Vagina (tissue), 2 donors: ENCODE measurements around the gene ZNF488. TPM values are rescaled to one million over a fixed set of nuclear protein-coding genes. Genes with fewer than 3 reads are reported as not detected.

ENCODE experiments used
- DNase-seq, 2 donors: peaks; one replicate each; pipeline ENCODE4 v3.0.0-alpha.2; 2017; ENCODE audit errors: extremely low spot score in 2 of 2
- H3K27ac ChIP-seq: fragments of 200-600 bp; sonication (generic); one replicate; pipeline ENCODE4 v1.5.1; 2019
- H3K27me3 ChIP-seq: fragments of 200-600 bp; sonication (generic); one replicate; pipeline ENCODE4 v1.5.1; 2019
- H3K36me3 ChIP-seq, 2 donors: fragments of 200-600 bp; sonication (generic); one replicate each; pipeline ENCODE4 v1.5.1; 2017 to 2019
- H3K4me1 ChIP-seq: fragments of 200-600 bp; sonication (generic); one replicate; pipeline ENCODE4 v1.5.1; 2019
- H3K4me3 ChIP-seq, 2 donors: fragments of 200-600 bp; sonication (generic); 1 replicate in 1 of 2; 2 replicates in 1 of 2; pipeline ENCODE4 v1.5.1; 2016 to 2019
- H3K9me3 ChIP-seq: fragments of 200-600 bp; sonication (generic); one replicate; pipeline ENCODE4 v1.5.1; 2019
- POLR2A ChIP-seq, 2 donors: fragments of 450-650 bp; IDR thresholded peaks; one replicate each; pipeline ENCODE4 v1.6.1; 2017; ENCODE audit warnings: antibody characterized with exemption in 2 of 2, mild to moderate bottlenecking in 2 of 2, moderate library complexity in 2 of 2
- POLR2AphosphoS5 ChIP-seq, 2 donors: sonication (generic); formaldehyde crosslinking; IDR thresholded peaks; one replicate each; pipeline ENCODE4 v1.9.0; 2017; ENCODE audit warnings: antibody characterized with exemption in 2 of 2, mild to moderate bottlenecking in 2 of 2, low read depth in 1 of 2; ENCODE audit not compliant: insufficient read depth in 1 of 2
- intact Hi-C: fragments of 100-400 bp; cut with DNase I; formaldehyde crosslinking; loops from one replicate; pipeline ENCODE4 v1.15.1; 2023
- total RNA-seq: library from RNA; depleted of rRNA; stranded (reverse); fragments of >200 nt; gene quantifications from one replicate; pipeline ENCODE4 v1.2.3, GENCODE V29; 2016
- TF ChIP-seq, protein P1 (sequence below), 3 experiments: fragments of 450-650 bp in 2 of 3; fragments of 200-600 bp in 1 of 3; sonication (generic) in 1 of 3; IDR thresholded peaks; one replicate each; pipeline ENCODE4 v1.5.1; 2017 to 2019; ENCODE audit warnings: antibody characterized with exemption in 3 of 3, mild to moderate bottlenecking in 2 of 3, moderate library complexity in 2 of 3

The ZNF488 gene
- total RNA-seq, 1 donor from 2014 or later: not detected

GRCh38 chr10:47335906-47336305, 48.2 kb downstream of the ZNF488 start:
- DNase-seq: no peak
- no peaks in the 10 kb centered on the region for H3K9me3 ChIP-seq
- H3K4me1 ChIP-seq: no peaks in the 10 kb centered on the region
- no peaks in the 10 kb centered on the region for H3K36me3 ChIP-seq
- no peak overlapping the region for H3K4me3 ChIP-seq
- no peaks in the 10 kb centered on the region for H3K27me3 ChIP-seq
- no peak for TF ChIP-seq POLR2AphosphoS5 (IDR thresholded peaks at IDR 0.05; ENCODE audit: insufficient read depth in 1 of 2, low read depth in 1 of 2)
- TF ChIP-seq POLR2A (IDR thresholded peaks at IDR 0.05): no peak
- TF ChIP-seq, protein P1, sequence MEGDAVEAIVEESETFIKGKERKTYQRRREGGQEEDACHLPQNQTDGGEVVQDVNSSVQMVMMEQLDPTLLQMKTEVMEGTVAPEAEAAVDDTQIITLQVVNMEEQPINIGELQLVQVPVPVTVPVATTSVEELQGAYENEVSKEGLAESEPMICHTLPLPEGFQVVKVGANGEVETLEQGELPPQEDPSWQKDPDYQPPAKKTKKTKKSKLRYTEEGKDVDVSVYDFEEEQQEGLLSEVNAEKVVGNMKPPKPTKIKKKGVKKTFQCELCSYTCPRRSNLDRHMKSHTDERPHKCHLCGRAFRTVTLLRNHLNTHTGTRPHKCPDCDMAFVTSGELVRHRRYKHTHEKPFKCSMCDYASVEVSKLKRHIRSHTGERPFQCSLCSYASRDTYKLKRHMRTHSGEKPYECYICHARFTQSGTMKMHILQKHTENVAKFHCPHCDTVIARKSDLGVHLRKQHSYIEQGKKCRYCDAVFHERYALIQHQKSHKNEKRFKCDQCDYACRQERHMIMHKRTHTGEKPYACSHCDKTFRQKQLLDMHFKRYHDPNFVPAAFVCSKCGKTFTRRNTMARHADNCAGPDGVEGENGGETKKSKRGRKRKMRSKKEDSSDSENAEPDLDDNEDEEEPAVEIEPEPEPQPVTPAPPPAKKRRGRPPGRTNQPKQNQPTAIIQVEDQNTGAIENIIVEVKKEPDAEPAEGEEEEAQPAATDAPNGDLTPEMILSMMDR (IDR thresholded peaks at IDR 0.05): no peak
- intact Hi-C loops: no loop called here
- no peak overlapping the region for H3K27ac ChIP-seq

DNA sequence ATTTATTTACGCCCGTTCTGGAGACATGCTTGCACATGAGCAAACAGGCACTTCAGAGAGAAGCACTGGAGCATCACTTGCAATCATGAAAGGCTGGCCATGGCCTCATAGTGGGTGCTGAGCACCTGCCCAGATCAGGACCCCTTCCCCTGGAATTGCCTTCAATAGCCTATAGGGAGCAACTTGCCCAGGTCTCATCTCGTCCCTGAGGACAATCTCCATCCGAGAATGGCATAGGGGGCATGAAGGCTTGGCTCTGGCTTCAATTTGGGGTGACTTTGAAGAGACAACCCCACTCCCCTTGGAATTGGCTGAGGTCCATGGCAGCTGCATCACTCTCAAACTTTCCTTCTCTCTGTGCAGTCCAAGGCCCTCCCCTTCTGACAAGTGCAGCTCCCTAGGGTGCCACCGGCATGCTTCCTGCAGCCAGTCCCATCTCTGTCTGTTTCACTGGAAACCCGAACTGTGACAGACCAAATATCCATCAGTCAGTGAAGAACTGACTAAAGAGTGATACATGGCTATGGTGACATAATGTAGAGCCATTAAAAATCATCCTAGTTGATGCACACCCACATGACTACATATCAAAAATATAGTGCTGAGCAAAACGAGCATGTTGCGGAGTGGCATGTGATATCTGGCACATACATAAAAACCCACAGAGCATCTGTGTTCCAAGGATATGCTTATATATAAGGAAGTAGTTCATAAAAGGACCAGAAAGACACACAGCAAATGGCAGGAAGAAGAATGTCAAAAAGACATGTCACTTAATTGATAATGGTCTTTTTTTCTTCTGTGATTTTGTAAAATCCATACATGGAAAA, 49.4 kb downstream of the ZNF488 start:
- intact Hi-C loops: no loop called here
- Histone ChIP-seq H3K4me1 (no peaks in the 10 kb centered on the region), H3K9me3 (no peaks in the 10 kb centered on the region), H3K36me3 (no peaks in the 10 kb centered on the region), H3K27me3 (no peaks in the 10 kb centered on the region), H3K27ac (no peak overlapping the region), H3K4me3 (no peak overlapping the region)
- TF ChIP-seq, protein P1 (IDR thresholded peaks at IDR 0.05): no peak
- TF ChIP-seq POLR2AphosphoS5 (IDR thresholded peaks at IDR 0.05; ENCODE audit: insufficient read depth in 1 of 2, low read depth in 1 of 2) (no peak), POLR2A (IDR thresholded peaks at IDR 0.05) (no peak)
- no peak for DNase-seq

GRCh38 chr10:47333532-47333931, 50.6 kb downstream of the ZNF488 start:
- TF ChIP-seq POLR2AphosphoS5 (IDR thresholded peaks at IDR 0.05; ENCODE audit: insufficient read depth in 1 of 2, low read depth in 1 of 2) (no peak), POLR2A (IDR thresholded peaks at IDR 0.05) (no peak)
- TF ChIP-seq, protein P1 (IDR thresholded peaks at IDR 0.05): no peak
- no peak overlapping the region for H3K27ac ChIP-seq
- H3K4me3 ChIP-seq: no peak overlapping the region
- no peaks in the 10 kb centered on the region for H3K27me3 ChIP-seq
- intact Hi-C loops: no loop called here
- DNase-seq: no peak
- no peaks in the 10 kb centered on the region for H3K9me3 ChIP-seq
- H3K4me1 ChIP-seq: no peaks in the 10 kb centered on the region
- H3K36me3 ChIP-seq: no peaks in the 10 kb centered on the region

DNA sequence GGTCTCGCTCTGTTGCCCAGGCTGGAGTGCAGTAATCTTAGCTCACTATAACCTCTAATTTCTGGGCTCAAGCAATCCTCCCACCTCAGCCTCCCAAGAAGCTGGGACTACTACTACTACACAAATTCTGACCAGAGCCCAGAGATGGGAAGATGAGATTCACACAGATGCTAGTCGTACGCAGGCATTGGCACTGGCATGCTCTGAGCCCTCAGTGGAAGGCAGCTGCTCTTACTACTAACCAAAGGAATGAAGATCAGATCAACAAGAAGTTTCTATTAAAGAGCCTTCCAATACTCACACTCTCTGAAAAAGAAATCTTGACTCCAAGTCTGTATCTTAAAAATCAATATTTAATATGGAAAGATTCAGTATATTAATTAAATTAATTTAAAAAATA, 51.1 kb downstream of the ZNF488 start:
- intact Hi-C loops: no loop called here
- no peaks in the 10 kb centered on the region for H3K4me1 ChIP-seq
- no peak for DNase-seq

More for the DNA sequence above, 51.1 kb downstream of the ZNF488 start:
- Histone ChIP-seq H3K9me3 (no peaks in the 10 kb centered on the region), H3K27me3 (no peaks in the 10 kb centered on the region), H3K4me3 (no peak overlapping the region), H3K36me3 (no peaks in the 10 kb centered on the region), H3K27ac (no peak overlapping the region)
- no peak for TF ChIP-seq POLR2AphosphoS5 (IDR thresholded peaks at IDR 0.05; ENCODE audit: insufficient read depth in 1 of 2, low read depth in 1 of 2)
- TF ChIP-seq, protein P1 (IDR thresholded peaks at IDR 0.05): no peak
- no peak for TF ChIP-seq POLR2A (IDR thresholded peaks at IDR 0.05)
